NCI-H2171 (cell line): ENCODE data around the gene NUDT8.
"Not testable (repeated sequence)": the region's sequence is repeated elsewhere in the genome, so short reads cannot be mapped to it uniquely, and the experiment has no call there.

Source experiments
- DNase-seq: peaks from one replicate; lab custom pipeline; 2025; lab: John Stamatoyannopoulos, UW

NUDT8 gene

GRCh38 chr11:67642173-67643120, 12.7 kb upstream of the NUDT8 start:
- DNase-seq, result no peak

- DNase-seq, result no peak
These were observed 11.8 kb upstream of the NUDT8 start for GRCh38 chr11:67641338-67642172.

GRCh38 chr11:67640758-67641337, 11.1 kb upstream of the NUDT8 start:
- DNase-seq, result no peak

- DNase-seq, result no peak
These were observed 10.5 kb upstream of the NUDT8 start for GRCh38 chr11:67640021-67640757.

GRCh38 chr11:67639438-67639859, 9.7 kb upstream of the NUDT8 start, which contains the start of gene TBX10:
TSS of gene TBX10 (minus strand) at chr11:67639763. CDS start at chr11:67639472, 291 bp downstream.
- DNase-seq, result no peak

- no peak for DNase-seq
These were observed 9.0 kb upstream of the NUDT8 start for GRCh38 chr11:67638535-67639437.

- not testable (repeated sequence) for DNase-seq
These were observed 7.7 kb upstream of the NUDT8 start for GRCh38 chr11:67637441-67637840.

GRCh38 chr11:67636962-67637361, 7.2 kb upstream of the NUDT8 start:
- DNase-seq, result no peak

GRCh38 chr11:67635231-67635521, 5.4 kb upstream of the NUDT8 start:
- DNase-seq, result no peak

GRCh38 chr11:67634366-67635230, 4.9 kb upstream of the NUDT8 start:
- no peak for DNase-seq

GRCh38 chr11:67633758-67634365, 4.1 kb upstream of the NUDT8 start:
- no peak for DNase-seq

- no peak for DNase-seq
These were observed 3.4 kb upstream of the NUDT8 start for GRCh38 chr11:67632982-67633755.

- DNase-seq, result no peak
These were observed 2.6 kb upstream of the NUDT8 start for GRCh38 chr11:67632175-67632981.

- no peak for DNase-seq
These were observed 2.1 kb upstream of the NUDT8 start for GRCh38 chr11:67631853-67632174.

- DNase-seq, result no peak
These were observed 1.7 kb upstream of the NUDT8 start for GRCh38 chr11:67631411-67631810.

GRCh38 chr11:67630943-67631331, 1.2 kb upstream of the NUDT8 start:
- DNase-seq, result no peak

- DNase-seq, result peak; percentile 97
These were observed 648 bp upstream of the NUDT8 start for GRCh38 chr11:67630228-67630942.
